GM21390 (cell line): Measurements from ENCODE around the gene CIAO3.
"Not testable (repeated sequence)": the region's sequence is repeated elsewhere in the genome, so short reads cannot be mapped to it uniquely, and the experiment has no call there.

Experiments
- ATAC-seq: cut with Tn5 transposase; IDR thresholded peaks from one replicate; pipeline ENCODE4 v1.9.1; 2021; ENCODE audit not compliant: unreplicated experiment

CIAO3 gene

GRCh38 chr16:694863-695354 lies 45.9 kb downstream of the CIAO3 start:
- ATAC-seq, result no peak

DNA sequence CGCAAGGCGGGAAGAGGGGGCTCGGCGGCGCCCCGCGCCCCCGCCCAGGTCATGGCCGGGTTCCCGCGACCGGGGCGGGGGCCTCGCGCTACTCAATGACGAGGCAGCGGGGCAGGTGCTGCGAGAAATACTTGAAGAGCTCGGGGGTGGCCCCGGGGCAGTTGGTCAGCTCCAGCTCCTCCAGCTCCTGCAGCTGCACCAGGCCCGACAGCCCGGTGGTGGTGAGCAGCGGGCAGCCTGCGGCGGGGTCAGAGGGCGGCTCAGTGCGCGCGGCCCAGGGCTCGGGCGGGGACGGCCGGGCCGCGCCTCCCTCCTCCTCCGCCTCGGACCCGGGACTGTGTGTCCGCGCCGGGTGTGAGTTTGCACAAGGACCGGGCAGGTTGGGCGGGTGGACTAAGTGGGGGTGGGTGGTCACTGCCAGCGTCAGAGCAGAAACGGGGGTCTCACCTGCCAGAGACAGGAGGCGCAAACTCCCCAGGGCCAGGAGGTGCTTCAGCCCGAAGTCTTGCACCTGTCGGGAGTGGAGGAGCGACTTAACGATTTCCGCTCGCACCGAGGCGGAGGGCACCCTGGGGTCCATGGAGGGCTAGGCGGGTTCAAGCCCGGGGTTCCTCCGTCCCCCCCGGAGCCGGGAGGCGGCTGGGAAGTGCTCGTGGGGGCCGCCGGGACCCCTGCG lies 46.5 kb downstream of the CIAO3 start:
- no peak for ATAC-seq

DNA sequence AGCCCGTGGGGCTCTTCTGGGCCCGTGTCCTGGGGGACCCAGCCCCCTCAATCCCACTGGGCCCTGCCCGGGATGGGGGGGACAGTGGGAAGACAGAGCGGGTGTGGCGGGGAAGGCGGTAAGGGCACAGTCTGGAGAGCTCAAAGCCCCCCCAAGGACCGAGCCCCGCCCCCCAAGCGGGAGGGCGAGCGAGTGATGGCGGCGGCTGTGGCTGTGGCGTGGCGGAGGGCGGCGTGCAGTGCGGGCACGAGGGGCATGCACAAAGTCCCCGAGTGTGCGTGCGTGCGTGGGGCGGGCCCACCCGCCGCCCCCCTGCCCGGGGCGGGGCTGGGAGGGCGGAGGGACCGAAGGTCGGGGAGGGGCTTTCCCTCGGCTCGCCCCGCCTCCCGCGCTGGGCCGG lies 47.0 kb downstream of the CIAO3 start:
- ATAC-seq, result no peak

DNA sequence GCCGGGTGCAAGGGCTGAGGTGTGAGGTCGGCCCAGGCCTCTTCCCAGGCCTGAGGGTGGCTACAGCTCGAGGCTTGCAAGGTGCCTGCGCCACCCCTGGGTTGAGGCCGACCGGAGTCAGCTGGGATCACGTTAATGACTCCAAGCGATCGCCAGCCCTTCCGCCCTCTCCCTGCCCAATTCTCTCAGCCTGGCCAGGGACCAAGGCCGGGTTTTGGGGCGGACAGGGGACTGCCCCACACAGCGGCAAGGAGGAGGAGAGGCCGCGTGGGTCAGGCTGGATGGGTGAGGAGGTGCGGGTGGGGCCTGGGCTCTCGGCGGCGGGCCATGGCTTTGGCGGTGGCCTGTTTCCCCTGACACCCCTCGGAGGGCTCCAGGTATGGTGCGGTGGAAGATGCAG lies 47.4 kb downstream of the CIAO3 start:
- no peak for ATAC-seq

- no peak for ATAC-seq
Observed at GRCh38 chr16:692356-693108, 48.3 kb downstream of the CIAO3 start.

- ATAC-seq, result not testable (repeated sequence)
Observed at GRCh38 chr16:691242-691641, 49.6 kb downstream of the CIAO3 start.

DNA sequence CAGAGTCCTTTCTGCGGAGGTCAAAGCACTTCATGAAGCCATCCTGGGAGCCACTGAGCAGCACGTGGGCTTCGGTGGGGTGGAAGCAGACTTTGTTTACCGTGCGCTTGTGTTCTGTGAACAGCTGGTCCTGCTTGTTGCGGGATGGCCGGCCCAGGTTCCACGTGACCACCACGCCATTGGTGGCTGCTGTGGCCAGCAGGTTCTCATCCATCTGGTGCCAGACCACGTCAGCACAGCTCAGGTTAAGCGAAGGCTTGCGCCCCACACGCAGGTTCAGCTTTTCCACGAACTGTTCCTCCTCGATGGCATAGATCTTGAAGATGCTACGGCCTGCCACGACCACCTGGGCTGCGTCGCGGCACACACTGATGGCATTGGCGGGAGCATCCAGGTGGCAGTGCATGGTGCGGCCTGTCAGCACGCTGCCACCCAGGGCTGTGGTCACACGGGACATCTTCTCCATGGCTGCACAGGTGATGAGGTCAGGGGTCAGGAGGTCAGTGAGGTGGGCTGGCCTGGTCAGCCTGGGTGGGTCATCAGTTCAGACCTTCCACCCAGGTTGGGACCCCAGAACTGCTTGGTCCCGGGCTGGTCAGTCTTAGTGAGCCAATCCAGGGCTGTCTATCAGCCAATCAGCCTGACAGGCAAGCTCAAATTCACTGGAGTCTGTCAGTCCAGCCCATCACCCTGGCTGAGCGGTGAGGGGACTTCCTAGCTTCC lies 51.5 kb downstream of the CIAO3 start:
- ATAC-seq, result no peak

GRCh38 chr16:687499-687898 lies 53.3 kb downstream of the CIAO3 start:
- no peak for ATAC-seq

DNA sequence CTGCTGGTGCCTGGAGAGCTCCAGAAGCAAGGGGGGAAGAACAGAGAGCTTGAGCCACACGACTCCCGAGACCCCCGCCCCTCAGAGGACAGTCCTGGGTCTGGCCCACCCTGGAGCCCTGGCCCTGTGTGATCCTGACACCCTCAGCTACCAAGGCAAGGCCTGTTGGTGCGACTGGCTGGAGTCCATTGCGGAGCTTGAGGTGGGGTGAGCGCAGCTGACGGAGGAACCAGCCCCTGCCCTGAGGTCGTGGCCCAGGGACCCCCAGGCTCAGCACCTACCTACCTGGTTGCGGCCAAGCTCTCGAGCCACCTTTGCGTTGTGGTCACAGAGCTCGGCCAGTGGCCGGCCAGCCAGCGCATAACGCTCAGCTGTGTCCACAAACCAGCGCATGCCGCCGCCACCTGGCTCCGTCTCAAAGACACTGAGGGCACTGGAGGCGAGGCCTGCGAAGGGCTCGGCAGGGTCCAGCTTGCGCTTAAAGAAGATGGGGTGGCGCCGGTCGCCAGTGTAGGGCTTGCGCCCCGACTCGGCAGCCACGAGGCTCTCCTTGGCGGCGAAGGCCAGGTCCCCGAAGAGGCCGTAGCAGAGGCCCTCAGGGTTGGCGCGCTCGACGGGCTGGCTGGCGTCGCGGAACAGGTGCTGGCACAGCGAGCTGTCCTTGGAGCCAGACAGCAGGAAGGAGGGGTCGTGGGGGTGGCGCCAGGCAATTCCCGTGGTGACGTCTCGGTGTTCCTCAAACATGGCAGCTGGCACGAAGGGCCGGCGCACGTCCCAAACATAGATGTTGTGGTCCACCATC lies 54.1 kb downstream of the CIAO3 start:
- ATAC-seq, result no peak

- no peak for ATAC-seq
Observed at GRCh38 chr16:685967-686366, 54.8 kb downstream of the CIAO3 start.

GRCh38 chr16:684961-685696 lies 55.7 kb downstream of the CIAO3 start:
- ATAC-seq, result no peak

DNA sequence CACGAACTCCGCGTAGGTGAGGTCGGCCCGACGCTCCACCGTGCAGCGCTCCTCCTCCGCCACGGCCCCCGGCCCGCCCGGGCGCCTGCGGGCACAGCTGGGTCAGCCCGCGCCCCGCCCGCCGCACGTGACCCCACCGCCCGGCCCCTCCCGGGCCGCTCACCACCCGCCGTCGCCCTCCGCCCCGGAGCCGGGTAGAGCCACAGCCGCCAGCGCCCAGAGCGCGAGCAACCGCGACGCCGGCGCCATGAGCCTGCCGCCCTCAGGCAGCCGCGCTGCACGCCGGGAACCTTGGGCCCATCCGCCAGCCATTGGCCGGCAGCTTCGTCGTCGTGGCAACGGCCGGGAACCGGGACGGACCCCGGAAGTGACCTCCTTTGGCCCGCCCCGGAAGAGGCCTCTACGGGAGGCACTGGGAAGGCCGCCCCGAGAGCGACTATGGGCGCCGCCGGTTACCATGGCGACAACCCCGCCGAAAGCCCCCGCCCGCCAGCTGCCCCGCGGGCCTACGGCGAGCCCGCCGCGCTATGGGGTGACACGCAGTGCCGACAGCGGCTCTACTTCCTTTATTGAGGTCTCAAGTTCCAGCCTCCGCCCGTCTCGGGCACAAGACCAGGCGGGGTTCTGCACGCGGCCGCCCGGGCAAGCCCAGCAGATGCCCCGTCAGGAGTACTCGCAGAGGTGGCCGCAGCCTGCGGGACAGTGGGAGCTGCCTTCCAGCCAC lies 56.6 kb downstream of the CIAO3 start, which contains the start of gene JMJD8:
Gene JMJD8 (minus strand): TSS at position 264 of the 724 bp plus-strand sequence. CDS start 15 bp downstream, at position 249.
- ATAC-seq, result peak; percentile 72

DNA sequence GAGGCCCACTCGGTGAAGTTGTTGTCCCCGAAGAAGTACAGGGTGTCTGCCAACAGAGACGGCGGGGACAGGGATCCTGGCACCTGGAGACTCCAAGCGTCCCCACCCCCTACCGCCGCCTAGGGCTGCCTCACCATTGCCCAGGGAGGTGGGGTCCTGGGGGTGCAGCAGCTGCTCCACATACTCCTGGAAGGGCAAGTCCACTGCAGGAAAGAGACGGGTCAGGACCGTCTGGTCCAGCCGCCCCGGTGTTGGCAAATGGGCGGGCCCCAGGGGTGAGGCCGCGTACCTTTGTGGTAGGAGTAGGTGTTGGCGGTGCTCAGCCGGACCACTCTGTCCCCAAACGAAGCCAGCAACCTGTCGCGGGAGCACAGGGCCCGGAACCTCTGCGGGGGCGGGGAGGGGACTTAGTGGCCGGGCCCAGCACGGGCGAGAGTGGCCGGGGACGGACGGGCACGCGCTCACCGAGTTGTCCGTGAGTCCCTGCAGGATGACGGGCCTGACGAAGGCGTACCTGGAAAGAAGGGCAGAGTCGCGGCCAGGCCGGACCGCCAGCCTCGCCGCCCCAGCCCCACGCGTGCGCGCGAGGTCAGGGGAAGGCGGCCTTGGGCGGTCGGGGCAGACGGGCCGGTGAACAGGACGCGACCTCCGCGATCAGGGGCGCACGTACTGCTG lies 57.3 kb downstream of the CIAO3 start:
- no peak for ATAC-seq

- no peak for ATAC-seq
Observed at GRCh38 chr16:682493-683395, 58.1 kb downstream of the CIAO3 start.

GRCh38 chr16:681746-682427 lies 58.9 kb downstream of the CIAO3 start:
- ATAC-seq, result no peak

- no peak for ATAC-seq
Observed at GRCh38 chr16:680967-681745, 59.6 kb downstream of the CIAO3 start.

- ATAC-seq, result no peak
Observed at GRCh38 chr16:680625-680945, 60.2 kb downstream of the CIAO3 start.
